WTC11 (cell line): ENCODE results near the gene TIMM13. TPM values are rescaled to one million over a fixed set of nuclear protein-coding genes. Genes with fewer than 3 reads are reported as not detected.

Source experiments
- ATAC-seq: fragments of 200-7000 bp; cut with Tn5 transposase; 2 replicates; pipeline ENCODE4 v1.10.0; 2021; ENCODE audit warnings: mild to moderate bottlenecking, moderate library complexity
- CTCF ChIA-PET: fragments of 300-600 bp; sonication (Branson Sonifier 250); formaldehyde crosslinking; loops from one replicate; lab custom pipeline; 2021; ENCODE audit warnings: antibody characterized with exemption; lab: Charles Lee
- POLR2A ChIA-PET: fragments of 350-600 bp; sonication (Branson Sonifier 250); formaldehyde crosslinking; loops from one replicate; lab custom pipeline; 2021; ENCODE audit warnings: antibody characterized with exemption; lab: Charles Lee
- DNase-seq: peaks from one replicate; pipeline ENCODE4 v3.0.0; 2021; ENCODE audit warnings: low spot score
- H3K27ac Mint-ChIP-seq: 2 replicates; pipeline ENCODE4 v1.8.0; 2021; ENCODE audit warnings: mixed read lengths
- H3K27me3 Mint-ChIP-seq: 2 replicates; pipeline ENCODE4 v1.8.0; 2021; ENCODE audit warnings: low read depth, mild to moderate bottlenecking, moderate library complexity, mixed read lengths
- H3K36me3 Mint-ChIP-seq: 2 replicates; pipeline ENCODE4 v1.8.0; 2021; ENCODE audit warnings: mixed read lengths
- H3K4me1 Mint-ChIP-seq: 2 replicates; pipeline ENCODE4 v1.8.0; 2022; ENCODE audit warnings: mixed read lengths
- H3K4me3 Mint-ChIP-seq: 2 replicates; pipeline ENCODE4 v1.8.0; 2021; ENCODE audit warnings: mild to moderate bottlenecking, moderate library complexity, mixed read lengths
- H3K9me3 Mint-ChIP-seq: 2 replicates; pipeline ENCODE4 v1.8.0; 2021; ENCODE audit warnings: mixed read lengths
- ELF4 ChIP-seq: sonication (generic); formaldehyde crosslinking; IDR thresholded peaks from 2 replicates; pipeline ENCODE4 v1.8.1; 2022; ENCODE audit warnings: low read depth, mild to moderate bottlenecking, moderate library complexity, missing genetic modification reagents
- GTF2I ChIP-seq: fragments of 250-450 bp; sonication (Bioruptor Pico); conservative IDR thresholded peaks from 2 replicates; pipeline ENCODE4 v1.4.0; 2021; ENCODE audit warnings: mild to moderate bottlenecking
- JAZF1 ChIP-seq: fragments of 250-450 bp; sonication (Bioruptor Pico); IDR thresholded peaks from 2 replicates; pipeline ENCODE4 v1.9.0; 2021; ENCODE audit warnings: moderate library complexity, mild to moderate bottlenecking, inconsistent platforms
- ZBTB43 ChIP-seq: sonication (generic); formaldehyde crosslinking; IDR thresholded peaks from 2 replicates; pipeline ENCODE4 v1.8.1; 2023; ENCODE audit warnings: mild to moderate bottlenecking, missing genetic modification reagents
- ZNF121 ChIP-seq: sonication (generic); formaldehyde crosslinking; IDR thresholded peaks from 2 replicates; pipeline ENCODE4 v1.8.0; 2023; ENCODE audit warnings: missing genetic modification reagents
- total RNA-seq: library from RNA; stranded (reverse); gene quantifications from 3 replicates; pipeline ENCODE4 v1.2.3, GENCODE V29; 2021
- TF ChIP-seq, protein P1 (sequence below): sonication (generic); formaldehyde crosslinking; IDR thresholded peaks from 2 replicates; pipeline ENCODE4 v1.8.1; 2023; ENCODE audit warnings: mild to moderate bottlenecking, missing genetic modification reagents, moderate library complexity
- TF ChIP-seq, protein P2 (sequence below): sonication (generic); formaldehyde crosslinking; IDR thresholded peaks from 2 replicates; pipeline ENCODE4 v1.8.0; 2023; ENCODE audit warnings: missing genetic modification reagents, mild to moderate bottlenecking, borderline replicate concordance
- TF ChIP-seq, protein P3 (sequence below): sonication (generic); formaldehyde crosslinking; IDR thresholded peaks from 2 replicates; pipeline ENCODE4 v1.8.1; 2022; ENCODE audit warnings: low read depth, missing genetic modification reagents, borderline replicate concordance
- TF ChIP-seq, protein P4 (sequence below): fragments of 250-450 bp; sonication (Bioruptor Pico); IDR thresholded peaks from 2 replicates; pipeline ENCODE4 v1.9.0; 2021; ENCODE audit warnings: mild to moderate bottlenecking
- TF ChIP-seq, protein P5 (sequence below): sonication (generic); formaldehyde crosslinking; IDR thresholded peaks from 2 replicates; pipeline ENCODE4 v1.8.0; 2023; ENCODE audit warnings: mild to moderate bottlenecking, missing genetic modification reagents

The TIMM13 gene
- total RNA-seq, 1 experiment from 2014 or later = 342 TPM

DNA sequence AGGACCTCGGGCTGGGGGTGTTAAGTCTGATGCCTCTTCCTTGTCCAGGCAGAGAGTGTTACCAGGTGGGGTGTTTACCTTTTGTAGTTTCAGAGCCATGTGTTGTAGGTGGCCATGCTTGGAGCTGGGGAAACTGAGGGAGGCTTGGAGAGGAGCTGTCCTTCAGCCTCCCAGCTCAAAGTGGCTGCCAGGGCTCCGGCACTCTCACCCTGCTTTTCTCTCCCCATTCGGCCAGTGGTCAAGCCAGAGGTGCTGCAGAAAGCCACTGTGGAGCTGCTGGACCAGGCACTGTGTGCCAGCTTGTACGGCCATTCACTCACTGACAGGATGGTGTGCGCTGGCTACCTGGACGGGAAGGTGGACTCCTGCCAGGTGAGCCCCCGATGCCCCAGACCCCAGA lies 17.4 kb downstream of the TIMM13 start:
- H3K27me3 Mint-ChIP-seq = peaks cover 34% of the 10 kb centered on the region
- CTCF ChIA-PET = interaction anchor here (1.1 kb wide), 1 partner anchor 204 kb away, joined by 3 read pairs; no protein-coding TSS in a partner anchor

GRCh38 chr19:2409352-2409912 lies 18.0 kb downstream of the TIMM13 start:
- no peak for ATAC-seq
- no peak for TF ChIP-seq ZNF121 (CRISPR knock-in tag)
- TF ChIP-seq, protein P1, sequence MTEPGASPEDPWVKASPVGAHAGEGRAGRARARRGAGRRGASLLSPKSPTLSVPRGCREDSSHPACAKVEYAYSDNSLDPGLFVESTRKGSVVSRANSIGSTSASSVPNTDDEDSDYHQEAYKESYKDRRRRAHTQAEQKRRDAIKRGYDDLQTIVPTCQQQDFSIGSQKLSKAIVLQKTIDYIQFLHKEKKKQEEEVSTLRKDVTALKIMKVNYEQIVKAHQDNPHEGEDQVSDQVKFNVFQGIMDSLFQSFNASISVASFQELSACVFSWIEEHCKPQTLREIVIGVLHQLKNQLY = no peak
- TF ChIP-seq ZBTB43 (CRISPR knock-in tag) = no peak
- TF ChIP-seq JAZF1 = no peak
- TF ChIP-seq, protein P2, sequence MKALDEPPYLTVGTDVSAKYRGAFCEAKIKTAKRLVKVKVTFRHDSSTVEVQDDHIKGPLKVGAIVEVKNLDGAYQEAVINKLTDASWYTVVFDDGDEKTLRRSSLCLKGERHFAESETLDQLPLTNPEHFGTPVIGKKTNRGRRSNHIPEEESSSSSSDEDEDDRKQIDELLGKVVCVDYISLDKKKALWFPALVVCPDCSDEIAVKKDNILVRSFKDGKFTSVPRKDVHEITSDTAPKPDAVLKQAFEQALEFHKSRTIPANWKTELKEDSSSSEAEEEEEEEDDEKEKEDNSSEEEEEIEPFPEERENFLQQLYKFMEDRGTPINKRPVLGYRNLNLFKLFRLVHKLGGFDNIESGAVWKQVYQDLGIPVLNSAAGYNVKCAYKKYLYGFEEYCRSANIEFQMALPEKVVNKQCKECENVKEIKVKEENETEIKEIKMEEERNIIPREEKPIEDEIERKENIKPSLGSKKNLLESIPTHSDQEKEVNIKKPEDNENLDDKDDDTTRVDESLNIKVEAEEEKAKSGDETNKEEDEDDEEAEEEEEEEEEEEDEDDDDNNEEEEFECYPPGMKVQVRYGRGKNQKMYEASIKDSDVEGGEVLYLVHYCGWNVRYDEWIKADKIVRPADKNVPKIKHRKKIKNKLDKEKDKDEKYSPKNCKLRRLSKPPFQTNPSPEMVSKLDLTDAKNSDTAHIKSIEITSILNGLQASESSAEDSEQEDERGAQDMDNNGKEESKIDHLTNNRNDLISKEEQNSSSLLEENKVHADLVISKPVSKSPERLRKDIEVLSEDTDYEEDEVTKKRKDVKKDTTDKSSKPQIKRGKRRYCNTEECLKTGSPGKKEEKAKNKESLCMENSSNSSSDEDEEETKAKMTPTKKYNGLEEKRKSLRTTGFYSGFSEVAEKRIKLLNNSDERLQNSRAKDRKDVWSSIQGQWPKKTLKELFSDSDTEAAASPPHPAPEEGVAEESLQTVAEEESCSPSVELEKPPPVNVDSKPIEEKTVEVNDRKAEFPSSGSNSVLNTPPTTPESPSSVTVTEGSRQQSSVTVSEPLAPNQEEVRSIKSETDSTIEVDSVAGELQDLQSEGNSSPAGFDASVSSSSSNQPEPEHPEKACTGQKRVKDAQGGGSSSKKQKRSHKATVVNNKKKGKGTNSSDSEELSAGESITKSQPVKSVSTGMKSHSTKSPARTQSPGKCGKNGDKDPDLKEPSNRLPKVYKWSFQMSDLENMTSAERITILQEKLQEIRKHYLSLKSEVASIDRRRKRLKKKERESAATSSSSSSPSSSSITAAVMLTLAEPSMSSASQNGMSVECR (CRISPR knock-in tag) = no peak
- TF ChIP-seq, protein P3, sequence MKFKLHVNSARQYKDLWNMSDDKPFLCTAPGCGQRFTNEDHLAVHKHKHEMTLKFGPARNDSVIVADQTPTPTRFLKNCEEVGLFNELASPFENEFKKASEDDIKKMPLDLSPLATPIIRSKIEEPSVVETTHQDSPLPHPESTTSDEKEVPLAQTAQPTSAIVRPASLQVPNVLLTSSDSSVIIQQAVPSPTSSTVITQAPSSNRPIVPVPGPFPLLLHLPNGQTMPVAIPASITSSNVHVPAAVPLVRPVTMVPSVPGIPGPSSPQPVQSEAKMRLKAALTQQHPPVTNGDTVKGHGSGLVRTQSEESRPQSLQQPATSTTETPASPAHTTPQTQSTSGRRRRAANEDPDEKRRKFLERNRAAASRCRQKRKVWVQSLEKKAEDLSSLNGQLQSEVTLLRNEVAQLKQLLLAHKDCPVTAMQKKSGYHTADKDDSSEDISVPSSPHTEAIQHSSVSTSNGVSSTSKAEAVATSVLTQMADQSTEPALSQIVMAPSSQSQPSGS (CRISPR knock-in tag) = no peak
- TF ChIP-seq, protein P4, sequence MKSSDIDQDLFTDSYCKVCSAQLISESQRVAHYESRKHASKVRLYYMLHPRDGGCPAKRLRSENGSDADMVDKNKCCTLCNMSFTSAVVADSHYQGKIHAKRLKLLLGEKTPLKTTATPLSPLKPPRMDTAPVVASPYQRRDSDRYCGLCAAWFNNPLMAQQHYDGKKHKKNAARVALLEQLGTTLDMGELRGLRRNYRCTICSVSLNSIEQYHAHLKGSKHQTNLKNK = no peak
- TF ChIP-seq, protein P5, sequence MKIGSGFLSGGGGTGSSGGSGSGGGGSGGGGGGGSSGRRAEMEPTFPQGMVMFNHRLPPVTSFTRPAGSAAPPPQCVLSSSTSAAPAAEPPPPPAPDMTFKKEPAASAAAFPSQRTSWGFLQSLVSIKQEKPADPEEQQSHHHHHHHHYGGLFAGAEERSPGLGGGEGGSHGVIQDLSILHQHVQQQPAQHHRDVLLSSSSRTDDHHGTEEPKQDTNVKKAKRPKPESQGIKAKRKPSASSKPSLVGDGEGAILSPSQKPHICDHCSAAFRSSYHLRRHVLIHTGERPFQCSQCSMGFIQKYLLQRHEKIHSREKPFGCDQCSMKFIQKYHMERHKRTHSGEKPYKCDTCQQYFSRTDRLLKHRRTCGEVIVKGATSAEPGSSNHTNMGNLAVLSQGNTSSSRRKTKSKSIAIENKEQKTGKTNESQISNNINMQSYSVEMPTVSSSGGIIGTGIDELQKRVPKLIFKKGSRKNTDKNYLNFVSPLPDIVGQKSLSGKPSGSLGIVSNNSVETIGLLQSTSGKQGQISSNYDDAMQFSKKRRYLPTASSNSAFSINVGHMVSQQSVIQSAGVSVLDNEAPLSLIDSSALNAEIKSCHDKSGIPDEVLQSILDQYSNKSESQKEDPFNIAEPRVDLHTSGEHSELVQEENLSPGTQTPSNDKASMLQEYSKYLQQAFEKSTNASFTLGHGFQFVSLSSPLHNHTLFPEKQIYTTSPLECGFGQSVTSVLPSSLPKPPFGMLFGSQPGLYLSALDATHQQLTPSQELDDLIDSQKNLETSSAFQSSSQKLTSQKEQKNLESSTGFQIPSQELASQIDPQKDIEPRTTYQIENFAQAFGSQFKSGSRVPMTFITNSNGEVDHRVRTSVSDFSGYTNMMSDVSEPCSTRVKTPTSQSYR (CRISPR knock-in tag) = no peak
- peaks cover 34% of the 10 kb centered on the region for H3K27me3 Mint-ChIP-seq
- H3K9me3 Mint-ChIP-seq = peaks cover 14% of the 10 kb centered on the region
- H3K4me3 Mint-ChIP-seq = no peak overlapping the region
- H3K4me1 Mint-ChIP-seq = no peaks in the 10 kb centered on the region
- ChIA-PET CTCF (interaction anchor here (1.1 kb wide), 1 partner anchor 204 kb away, joined by 3 read pairs; no protein-coding TSS in a partner anchor), POLR2A (no interaction called here)
- H3K27ac Mint-ChIP-seq = no peak overlapping the region
- DNase-seq = no peak
- no peaks in the 10 kb centered on the region for H3K36me3 Mint-ChIP-seq

More for the DNA sequence above, 17.4 kb downstream of the TIMM13 start:
- ATAC-seq = no peak
- no peaks in the 10 kb centered on the region for H3K36me3 Mint-ChIP-seq
- no peak overlapping the region for H3K4me3 Mint-ChIP-seq
- no peak overlapping the region for H3K27ac Mint-ChIP-seq
- H3K4me1 Mint-ChIP-seq = no peaks in the 10 kb centered on the region
- POLR2A ChIA-PET = no interaction called here
- no peak for DNase-seq
- peaks cover 14% of the 10 kb centered on the region for H3K9me3 Mint-ChIP-seq
- TF ChIP-seq ELF4 = no peak
- 0 out of 2 replicates have a peak, but pooled peaks have one; percentile 51 for TF ChIP-seq GTF2I (CRISPR knock-in tag)
